Measurements from ENCODE around the gene RALGDS.
"Not testable (repeated sequence)": the region's sequence is repeated elsewhere in the genome, so short reads cannot be mapped to it uniquely, and the experiment has no call there.

The RALGDS gene

DNA sequence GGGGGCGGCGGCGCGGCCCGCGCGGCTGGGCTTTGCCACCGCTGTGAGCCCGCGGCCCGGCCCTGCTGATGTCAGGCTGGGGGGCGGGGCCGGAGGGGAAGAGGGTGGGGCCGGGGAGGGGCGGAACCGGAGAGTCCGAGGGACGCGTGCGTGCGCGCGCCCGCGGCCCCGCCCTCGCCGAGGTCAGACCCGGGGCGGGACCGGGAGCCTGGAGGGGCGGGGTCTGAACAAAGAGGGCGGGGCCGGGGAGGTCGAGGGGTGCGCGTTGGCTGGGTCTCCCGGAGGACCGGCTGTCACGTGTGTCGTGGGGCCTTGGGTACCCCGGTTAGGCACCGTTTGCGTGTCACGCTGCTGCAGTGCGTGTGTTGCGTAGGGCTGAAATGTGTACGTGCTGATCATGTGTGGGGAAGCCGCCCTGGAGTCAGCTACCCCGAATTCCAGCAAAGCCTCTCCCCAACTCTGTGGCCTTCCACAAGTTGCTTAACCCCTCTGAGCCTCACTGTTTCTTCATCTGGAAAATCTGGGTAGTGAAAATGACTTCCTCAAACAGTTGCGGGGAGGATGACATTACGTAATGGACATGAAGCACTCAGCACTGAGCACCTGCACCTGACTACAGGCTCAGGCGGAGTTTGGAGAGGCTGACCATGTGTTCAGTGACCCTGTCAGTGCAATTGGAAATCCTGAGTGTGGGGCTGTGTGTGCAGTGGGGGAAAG is at the start of gene RALGDS:
RALGDS (minus strand) TSS at position 43 of the 717 bp plus-strand sequence. CDS start 86 bp downstream, outside the sequence.
- peak; percentile 58 for DNase-seq

DNA sequence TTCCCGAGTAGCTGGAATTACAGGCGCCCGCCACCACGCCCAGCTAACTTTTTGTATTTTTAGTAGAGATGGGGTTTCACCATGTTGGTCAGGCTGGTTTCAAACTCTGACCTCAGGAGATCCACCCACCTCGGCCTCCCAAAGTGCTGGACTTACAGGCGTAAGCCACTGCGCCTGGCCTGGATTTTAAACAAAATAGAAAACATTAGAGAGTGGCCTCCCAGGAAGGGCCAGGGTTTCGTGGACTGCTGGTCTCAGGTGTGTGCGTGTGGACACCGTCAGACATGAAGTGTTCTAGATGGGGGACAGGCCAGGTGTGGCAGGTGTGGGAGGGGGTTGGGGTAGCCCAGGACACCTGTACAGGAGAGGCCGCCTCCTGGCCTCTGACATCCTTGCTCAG is 49.7 kb upstream of the RALGDS start:
- DNase-seq: no peak

DNA sequence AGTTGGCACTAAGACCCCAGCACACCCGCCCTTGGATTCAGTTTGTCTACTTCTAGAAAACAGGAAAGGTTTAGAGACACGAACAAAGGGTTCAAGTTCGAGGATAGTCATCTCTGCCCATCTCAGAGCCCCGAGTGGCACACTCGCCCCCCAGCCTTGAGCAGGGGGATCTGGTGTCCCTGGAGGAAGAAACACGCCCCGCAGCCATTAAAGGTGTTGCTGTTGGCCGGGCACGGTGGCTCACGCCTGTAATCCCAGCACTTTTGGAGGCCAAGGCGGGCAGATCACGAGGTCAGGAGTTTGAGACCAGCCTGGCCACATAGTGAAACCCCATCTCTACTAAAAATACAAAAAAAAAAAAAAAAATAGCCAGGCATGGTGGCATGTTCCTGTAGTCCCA is 48.6 kb upstream of the RALGDS start:
- DNase-seq: not testable (repeated sequence)

DNA sequence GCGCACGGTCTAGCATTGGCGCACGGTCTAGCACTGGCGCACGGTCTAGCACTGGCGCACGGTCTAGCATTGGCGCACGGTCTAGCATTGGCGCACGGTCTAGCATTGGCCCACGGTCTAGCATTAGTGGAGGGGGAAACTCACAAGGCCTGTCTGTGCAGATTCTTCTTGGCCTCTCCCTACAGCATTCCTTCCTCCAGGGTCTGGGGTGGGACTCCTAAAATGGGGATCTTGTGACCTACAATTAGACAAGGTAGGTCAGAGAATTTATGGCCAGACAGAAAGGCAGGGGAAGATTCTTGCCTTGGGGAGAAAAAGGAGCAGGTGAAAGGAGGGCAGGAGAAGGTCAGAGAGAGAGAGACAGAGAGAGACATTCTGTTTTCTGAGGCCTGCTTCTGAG is 48.1 kb upstream of the RALGDS start:
- DNase-seq: no peak

DNA sequence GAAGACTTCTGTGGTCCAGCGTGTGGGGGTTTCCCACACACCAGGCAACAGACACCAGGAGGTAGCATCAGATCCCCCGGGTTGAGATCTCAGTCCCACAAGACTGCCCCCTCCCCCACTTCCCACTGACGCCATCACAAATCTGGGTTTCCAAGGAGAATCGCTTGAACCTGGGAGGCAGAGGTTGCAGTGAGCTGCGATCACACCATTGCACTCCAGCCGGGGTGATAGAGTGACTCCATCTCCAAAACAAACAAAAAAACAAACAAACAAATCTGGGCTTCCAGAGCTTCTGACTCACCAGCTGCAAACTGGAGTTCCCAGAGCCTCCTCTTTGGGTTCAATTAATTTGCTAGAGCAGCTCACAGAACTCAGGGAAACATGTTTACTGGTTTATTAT is 47.4 kb upstream of the RALGDS start:
- DNase-seq: no peak

DNA sequence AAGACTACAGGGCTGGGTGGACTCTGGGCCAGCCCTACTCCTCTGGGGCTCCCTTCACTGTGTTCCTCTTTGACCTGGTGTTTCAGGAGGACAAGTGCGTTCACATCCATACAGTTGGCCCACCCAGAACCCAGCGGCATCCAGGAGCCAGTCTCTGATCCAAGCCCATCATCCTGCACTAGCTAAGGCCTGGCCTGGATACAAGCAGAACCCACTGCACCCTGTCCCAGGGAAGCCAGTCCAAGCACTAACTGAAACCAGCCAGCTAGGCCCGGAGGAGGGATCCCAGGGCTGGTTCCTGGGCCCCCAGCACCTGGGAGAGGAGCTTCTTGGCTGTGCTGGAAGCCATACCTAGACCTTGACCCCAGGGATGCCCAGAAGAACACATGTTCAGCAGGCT is 46.7 kb upstream of the RALGDS start:
- no peak for DNase-seq

DNA sequence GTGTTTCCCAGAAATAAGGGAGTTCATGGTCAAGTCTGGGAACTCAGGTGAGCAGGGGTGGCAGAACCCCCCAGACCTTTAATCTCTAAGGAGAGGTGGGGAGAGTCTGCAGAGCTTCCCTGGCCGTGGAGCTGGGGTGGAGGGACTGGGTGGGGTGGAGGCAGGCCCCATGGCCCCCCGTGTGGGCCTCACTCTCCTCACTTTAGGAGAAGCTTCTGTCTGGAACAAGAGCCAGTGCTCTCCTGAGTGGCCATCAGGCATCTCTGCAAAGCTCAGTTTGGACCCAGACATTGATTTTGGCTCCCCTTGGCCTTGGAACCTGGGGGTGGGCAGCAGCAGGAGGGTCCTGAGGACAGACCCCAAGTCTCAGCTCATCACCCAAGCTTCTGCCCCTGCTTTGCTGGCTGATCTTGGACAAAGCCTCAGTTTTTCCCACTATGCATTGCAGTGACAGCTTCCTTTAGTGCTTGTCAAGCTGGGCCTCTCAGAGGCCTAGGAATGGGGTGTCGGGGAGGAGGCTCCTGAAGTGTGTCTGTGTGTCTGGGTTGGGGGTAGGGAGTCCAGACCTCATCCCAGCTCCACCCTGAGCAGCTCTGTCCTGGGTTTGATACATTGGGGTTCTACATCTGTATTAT is 46.2 kb upstream of the RALGDS start:
- DNase-seq: no peak

DNA sequence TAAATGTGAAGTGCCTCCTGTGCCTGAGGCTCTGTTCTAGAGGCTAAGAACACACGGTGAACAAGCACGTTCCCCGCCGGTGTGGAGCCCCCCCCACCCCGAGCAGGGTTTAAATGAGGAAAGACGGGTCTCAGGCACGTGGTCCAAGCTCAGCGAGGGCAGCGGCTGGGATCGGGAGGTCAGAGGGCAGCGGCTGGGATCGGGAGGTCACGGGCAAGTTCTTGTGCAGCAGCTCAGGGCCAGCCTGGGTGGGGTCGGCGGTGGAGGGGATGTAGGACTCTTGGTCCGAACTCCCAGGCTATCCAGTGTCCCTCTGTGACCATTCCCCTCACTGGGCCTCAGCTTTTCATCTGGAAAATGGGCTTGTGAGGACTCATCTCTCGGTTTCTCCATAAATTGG is 45.4 kb upstream of the RALGDS start:
- no peak for DNase-seq

DNA sequence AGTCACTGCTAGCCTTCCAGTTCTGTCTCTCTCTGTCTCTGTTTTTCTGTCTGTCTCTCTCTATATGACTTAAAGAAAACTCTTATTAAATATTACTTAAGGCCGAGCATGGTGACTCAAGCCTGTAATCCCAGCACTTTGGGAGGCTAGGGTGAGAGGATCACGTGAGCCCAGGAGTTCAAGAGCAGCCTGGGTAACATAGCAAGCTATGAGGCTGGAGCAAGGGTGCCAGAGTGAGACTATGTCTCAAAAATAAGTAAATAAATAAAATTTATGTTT is 44.4 kb upstream of the RALGDS start:
- DNase-seq: no peak

DNA sequence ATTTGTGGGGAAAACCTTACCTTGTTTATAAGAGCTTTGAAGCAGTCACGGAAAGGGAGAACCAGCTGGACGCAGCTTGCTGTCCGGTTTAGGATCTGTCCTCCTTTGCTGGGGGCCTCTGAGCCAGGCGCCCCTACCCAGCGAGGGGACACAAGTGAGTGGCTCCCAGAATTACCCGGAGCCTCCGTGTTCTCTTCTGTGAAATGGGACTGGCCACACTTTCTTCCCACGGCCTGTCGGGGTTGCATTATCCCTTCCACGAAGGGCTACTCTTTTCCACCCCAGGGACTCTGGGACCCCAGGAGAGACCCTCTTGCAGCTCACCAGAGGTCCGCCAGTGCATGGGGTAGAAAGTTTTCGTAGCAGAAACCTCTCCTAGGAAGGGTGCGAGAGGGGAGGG is 43.2 kb upstream of the RALGDS start:
- no peak for DNase-seq

DNA sequence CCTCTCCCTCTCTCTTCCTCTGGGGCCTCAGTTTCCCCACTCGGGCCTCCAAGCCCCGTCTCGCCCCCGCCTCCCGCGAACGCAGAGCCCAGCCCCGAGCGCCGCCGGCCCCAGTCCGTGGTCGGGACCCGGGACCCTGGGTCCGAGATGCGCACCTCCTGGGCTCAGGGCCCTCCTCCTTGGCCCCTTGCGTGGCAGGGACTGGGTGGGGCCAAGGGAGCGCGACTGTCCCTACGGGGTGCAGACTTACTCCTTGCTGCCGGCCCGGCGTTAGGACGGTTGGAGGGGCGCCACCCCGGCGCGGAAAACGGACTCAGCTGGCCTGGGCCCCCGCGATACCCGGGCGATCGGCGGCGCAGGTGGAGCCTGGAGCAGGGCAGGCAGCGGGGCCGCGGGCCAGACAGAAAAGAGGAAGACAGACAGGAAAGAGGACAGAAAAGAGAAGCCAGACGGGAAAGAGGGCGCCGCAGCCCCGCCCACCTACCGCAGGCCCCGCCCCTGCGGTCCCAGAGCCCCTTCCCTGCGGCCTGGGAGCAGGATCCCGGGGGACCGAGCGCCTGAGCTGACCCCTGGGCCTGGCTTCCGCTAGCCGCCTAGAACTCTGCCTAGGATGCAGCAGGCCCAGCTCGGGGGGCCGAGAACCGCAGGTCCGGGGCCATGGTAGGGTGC is 42.6 kb upstream of the RALGDS start, which contains the start of gene GBGT1:
GBGT1 (minus strand) TSS at position 411 of the 669 bp plus-strand sequence. CDS start 1,502 bp downstream, outside the sequence.
- no peak for DNase-seq

DNA sequence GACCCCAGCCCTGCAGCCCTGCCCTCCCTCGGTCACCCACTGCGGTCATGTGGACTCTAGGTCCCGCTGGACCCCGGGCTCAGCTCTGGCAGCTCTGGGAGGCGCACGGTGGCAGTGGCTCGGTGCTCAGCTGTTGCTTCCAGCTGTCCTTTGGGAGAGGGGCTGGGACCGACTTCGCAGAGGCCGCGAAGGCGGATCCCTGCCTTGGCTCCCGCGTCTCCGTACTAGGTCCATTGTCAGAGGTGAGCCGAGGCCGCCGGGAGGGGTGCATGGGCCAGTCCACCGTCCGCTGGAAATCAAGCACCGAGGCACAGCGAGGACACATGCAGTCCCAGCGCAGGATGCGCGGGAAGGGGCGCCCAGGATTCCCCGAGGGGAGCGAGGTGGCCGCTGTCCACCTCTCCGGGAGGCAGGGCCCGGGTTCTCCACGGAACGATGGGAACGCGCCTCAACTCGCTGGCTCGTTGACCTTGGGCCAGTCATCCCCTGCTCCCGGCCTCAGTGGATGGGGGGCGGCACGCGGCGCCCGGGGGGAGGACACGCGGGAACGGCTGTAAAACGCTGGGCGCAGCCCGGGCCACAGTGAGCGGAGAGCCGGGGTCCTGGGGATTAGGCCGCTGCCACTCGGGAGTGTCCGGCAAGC is 41.9 kb upstream of the RALGDS start:
- DNase-seq: no peak

DNA sequence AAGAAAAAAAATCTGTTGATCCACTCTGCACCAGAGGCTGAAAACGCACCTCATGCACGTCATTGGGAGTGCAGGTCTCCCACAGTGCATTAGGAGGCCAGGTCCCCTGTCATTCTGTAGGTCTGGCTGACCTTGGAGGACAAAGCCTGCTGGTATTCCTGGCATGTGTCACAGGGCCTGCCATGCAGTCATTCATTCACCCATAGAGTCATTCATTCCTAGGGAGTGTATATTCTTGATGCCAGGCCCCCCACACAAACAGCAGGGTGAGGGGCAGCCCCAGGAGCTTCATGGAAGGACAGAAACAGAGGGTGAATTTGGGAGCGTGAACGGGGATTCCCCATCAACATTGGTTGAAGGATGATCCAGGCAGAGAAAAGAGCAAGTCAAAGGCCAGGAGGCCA is 40.5 kb upstream of the RALGDS start:
- DNase-seq: no peak

DNA sequence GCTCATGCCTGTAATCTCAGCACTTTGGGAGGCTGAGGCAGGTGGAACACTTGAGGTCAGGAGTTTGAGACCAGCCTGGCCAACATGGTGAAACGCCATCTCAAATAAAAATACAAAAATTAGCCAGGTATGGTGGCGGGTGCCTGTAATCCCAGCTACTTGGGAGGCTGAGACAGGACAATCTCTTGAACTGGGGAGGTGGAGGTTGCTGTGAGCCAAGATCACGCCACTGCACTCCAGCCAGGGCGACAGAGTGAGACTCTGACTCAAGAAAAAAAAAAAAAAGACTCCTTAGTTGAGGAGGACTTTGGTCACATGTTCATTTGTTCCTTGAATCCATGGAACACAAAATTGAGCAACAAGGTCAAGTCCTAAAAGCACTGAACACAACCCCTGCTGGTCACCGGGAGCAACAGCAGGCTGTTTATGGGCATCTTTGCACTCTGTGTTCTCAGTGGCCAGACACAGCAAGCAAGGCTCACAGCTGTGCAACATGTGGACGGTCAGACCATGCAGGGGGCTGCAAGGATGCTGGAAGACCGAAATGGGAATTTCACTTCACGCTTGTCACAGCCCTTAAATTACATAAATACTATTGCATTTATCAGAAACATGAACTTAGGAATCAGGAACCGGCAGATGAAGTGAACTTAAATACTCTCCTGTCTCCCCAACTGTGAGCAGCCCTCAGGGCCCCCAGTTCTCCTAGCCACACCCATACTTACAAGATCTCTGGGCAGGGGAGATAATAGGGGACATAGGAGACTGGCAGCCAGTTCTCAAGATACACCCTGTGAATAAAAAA is 39.9 kb upstream of the RALGDS start:
- DNase-seq: peak; percentile 23

DNA sequence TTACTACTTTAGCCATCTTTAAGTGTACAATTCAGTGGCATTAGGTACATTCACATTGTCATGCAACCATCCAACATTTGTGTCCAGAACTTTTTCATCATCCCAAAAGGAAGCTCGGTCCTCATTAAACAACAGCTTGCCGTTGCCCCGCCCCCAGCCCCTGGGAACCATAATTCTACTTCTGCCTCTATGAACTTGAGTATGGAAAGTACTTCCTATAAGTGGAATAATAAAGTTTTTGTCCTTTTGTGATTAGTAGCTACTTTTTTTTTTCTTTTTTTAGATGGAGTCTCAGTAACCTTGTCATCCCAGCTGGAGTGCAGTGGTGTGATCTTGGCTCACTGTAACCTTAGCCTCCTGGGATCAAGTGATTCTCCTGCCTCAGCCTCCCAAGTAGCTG is 37.7 kb upstream of the RALGDS start:
- DNase-seq: no peak

DNA sequence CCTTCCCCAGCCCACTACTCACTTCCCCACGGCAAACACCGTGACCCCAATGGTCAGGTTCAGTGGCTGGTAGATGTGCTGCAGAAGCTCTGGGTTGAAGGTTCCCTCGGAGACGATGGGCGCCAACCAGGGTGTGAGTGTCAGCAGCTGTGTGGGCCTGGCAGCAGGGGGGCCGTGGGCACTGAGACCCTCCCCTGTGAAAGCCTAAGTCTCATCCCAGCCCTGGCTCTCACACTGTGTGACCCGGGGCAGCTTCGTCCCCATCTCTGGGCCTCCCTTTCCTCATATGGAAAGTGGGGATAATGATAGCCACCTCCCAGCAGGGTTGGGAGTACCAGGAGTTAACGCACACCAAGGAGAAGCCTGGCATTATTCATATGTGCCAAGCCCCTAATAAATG is 34.1 kb upstream of the RALGDS start:
- no peak for DNase-seq

DNA sequence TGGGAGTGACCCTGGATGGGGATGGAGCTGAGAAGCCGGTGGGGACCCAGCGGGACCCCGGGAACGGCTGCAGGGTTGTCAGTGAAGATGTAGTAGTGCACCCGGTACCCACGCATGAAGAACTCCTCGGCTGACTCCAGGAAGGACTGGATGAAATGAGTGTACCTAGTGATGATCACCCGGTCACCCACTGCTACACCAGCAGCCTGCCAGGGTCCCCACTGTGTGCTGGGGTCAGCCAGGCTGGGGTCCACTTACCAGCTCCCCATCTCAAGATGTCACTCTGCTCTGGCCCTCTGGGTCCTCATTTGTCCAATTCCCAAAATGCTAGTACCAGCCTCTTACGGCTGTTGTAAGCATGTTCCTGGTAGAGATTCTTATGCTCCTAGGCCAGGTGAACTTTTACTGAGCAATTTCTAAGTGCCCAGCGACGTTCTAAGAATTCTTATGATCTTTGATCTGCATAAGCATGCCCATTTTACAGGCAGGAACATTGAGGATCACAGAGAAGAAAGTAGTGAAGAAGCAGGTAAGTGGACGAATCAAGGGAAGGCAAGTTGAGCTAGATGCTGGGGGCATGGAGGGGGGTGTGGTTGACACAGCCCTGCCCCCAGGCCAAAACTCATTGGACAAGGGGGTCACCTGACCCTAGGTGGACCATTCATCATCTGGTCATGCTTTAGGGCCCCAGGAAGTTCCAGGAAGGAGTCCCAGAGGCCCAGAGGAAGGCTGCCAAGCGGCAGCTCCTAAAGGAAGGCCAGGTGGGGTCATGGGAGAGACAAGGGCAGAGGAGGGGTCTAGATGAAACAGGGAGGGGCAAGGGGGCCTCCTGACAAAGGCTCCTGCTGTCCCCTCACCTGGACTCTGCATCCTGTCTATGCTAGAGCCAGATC is 33.3 kb upstream of the RALGDS start:
- DNase-seq: no peak

DNA sequence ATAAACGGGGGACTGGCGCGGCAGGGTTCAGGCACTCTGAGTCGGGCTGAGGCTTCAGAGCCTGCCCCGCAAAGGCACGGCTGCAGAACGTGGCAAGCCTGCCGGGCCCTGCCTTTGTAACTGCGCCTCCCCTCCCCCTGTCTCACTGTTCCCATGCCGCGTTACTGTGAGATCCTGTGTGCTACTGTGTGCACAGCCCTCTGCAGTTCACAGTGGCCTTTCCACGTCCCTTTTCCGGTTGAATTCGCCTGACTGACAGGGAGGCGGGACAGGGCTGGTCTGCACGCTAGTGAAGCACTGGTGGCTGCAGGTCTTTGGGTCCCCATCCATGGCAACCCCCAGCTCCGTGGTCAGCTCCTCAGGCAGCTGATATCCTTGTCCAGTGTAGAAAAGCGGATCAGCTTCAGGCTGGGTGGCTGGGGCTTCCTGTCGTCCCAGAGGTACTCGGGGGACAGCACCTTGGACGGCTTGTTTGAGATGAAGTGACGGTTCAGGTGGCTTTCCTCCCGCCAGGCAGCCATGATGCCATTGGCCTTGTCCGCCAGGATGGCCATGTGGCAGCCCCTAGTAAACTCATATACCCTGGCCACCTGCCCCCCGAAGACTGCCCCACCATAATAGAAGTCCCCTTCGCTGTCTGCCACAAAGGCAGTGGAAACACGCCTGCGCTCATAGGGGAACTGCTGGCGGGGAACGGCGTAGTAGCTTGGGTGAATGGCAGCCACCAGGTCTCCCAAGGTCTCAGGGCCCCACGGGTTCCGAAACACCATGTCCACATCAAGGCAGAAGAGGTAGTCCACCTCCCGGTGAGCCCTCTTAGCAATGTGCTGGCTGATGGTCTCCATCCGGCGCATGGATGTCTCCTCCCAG is 32.4 kb upstream of the RALGDS start:
- no peak for DNase-seq

DNA sequence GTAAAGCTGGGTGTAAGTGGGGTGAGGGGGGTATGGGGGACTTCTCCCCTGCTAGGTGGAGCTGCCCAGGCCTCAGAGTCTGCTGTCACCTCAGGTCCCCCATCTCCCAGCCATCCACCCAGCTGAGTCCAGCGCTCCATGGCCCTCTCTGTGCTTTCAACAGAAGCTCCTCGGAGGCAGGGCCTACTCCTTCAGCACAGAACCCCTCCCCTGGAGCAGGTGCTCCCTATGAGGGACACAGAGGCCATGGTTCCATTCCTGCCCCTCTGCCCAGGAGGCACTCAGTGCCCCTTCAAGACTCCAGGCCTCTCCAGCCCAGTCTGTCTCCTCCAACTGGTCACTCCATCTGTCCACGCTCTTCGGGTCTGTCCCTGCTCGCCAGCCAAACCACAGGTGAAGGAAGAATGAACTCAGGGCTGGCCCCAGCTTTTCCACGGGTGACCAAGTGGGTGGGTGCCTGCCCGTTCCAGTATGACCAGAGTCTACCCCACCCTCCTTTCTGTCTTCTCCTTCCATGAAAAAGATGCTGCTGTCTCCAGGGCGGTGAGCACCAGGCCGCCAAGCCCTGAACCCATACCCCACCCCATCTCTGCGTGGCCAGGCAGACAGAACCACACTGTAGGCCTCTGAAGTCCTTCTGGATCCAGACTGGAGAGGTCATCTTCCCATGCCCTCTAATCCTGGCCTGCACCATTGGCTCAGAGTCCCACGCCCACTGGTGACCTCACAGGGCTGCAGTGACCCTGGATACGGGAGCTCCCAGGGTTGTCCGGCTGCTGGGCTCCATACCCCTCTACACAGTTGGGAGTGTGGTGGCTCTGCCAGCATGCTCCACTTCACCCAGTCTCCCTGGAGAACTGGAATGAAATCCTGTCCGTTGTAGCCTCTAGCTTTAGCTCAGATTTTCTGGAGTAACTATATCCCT is 30.8 kb upstream of the RALGDS start:
- DNase-seq: no peak

DNA sequence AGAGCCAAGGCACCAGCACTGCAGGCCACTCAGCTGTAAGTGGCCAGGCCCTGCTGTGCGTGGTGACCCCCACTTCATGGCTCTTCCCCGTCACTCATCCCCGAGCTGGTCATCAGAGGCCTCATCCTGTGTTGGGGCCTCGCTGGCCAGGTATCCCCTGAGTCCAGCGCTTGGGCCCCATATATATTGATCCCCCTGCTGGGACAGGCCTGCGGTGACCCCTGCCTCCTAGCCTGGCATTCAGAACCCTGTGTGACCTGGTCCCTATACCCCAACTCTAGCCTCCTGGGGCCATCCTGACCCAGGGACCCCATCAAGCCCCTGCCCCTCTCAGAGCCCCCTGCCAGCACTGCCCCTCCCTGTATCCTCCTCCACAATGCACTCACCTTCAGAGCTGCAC is 30.0 kb upstream of the RALGDS start:
- no peak for DNase-seq

Measured in SHP77 treated with DMSO at 0.1 percent for 48 hours (cell line).